H9 (cell line): ENCODE data around the gene RNGTT. TPM values are rescaled to one million over a fixed set of nuclear protein-coding genes. Genes with fewer than 3 reads are reported as not detected.

Source experiments
- DNase-seq: peaks from one replicate; pipeline ENCODE4 v3.0.0-alpha.2; 2017
- H2AFZ ChIP-seq: one replicate; pipeline ENCODE4 v1.6.1; 2013; ENCODE audit warnings: mild to moderate bottlenecking, low read length, control low read depth, moderate library complexity
- H2AK5ac ChIP-seq: 2 replicates; pipeline ENCODE4 v1.6.1; 2013; ENCODE audit warnings: low read length, control low read depth, mixed read lengths; ENCODE audit not compliant: insufficient read length
- H2BK120ac ChIP-seq: one replicate; pipeline ENCODE4 v1.6.1; 2013; ENCODE audit warnings: low read depth, mild to moderate bottlenecking, low read length, control low read depth, inconsistent platforms; ENCODE audit not compliant: poor library complexity, severe bottlenecking
- H2BK12ac ChIP-seq: 2 replicates; pipeline ENCODE4 v1.6.1; 2013; ENCODE audit warnings: low read length, control low read depth, mixed read lengths, low read depth; ENCODE audit not compliant: insufficient read length
- H2BK15ac ChIP-seq: 2 replicates; pipeline ENCODE4 v1.6.1; 2013; ENCODE audit warnings: low read depth, low read length, control low read depth
- H2BK20ac ChIP-seq: one replicate; pipeline ENCODE4 v1.6.1; 2013; ENCODE audit warnings: low read depth, mild to moderate bottlenecking, low read length, control low read depth, inconsistent platforms; ENCODE audit not compliant: poor library complexity, severe bottlenecking
- H2BK5ac ChIP-seq: 2 replicates; pipeline ENCODE4 v1.6.1; 2013; ENCODE audit warnings: low read length, control low read depth, mixed read lengths; ENCODE audit not compliant: insufficient read length
- H3K14ac ChIP-seq: 2 replicates; pipeline ENCODE4 v1.6.1; 2013; ENCODE audit warnings: low read length, control low read depth; ENCODE audit not compliant: insufficient read depth
- H3K18ac ChIP-seq: 2 replicates; pipeline ENCODE4 v1.6.1; 2013; ENCODE audit warnings: low read depth, mild to moderate bottlenecking, mixed read lengths, low read length, control low read depth; ENCODE audit not compliant: insufficient read length
- H3K23ac ChIP-seq: 2 replicates; pipeline ENCODE4 v1.6.1; 2013; ENCODE audit warnings: low read length, control low read depth, mixed read lengths, low read depth; ENCODE audit not compliant: insufficient read length
- H3K23me2 ChIP-seq: 2 replicates; pipeline ENCODE4 v1.6.1; 2013; ENCODE audit warnings: low read depth, mild to moderate bottlenecking, mixed read lengths, low read length, control low read depth; ENCODE audit not compliant: insufficient read length, poor library complexity, severe bottlenecking
- H3K27ac ChIP-seq: 2 replicates; pipeline ENCODE4 v1.5.1; 2013; ENCODE audit warnings: low read length, control low read depth, mixed read lengths, low read depth; ENCODE audit not compliant: insufficient read length
- H3K27me3 ChIP-seq: 2 replicates; pipeline ENCODE4 v1.6.1; 2013; ENCODE audit warnings: low read length, control low read depth, inconsistent platforms; ENCODE audit not compliant: insufficient read depth
- H3K4ac ChIP-seq: 2 replicates; pipeline ENCODE4 v1.6.1; 2013; ENCODE audit warnings: low read depth, mild to moderate bottlenecking, control low read depth, inconsistent platforms, low read length, moderate library complexity
- H3K4me1 ChIP-seq: 2 replicates; pipeline ENCODE4 v1.6.1; 2013; ENCODE audit warnings: low read length, control low read depth, inconsistent platforms; ENCODE audit not compliant: insufficient read depth
- H3K4me2 ChIP-seq: 2 replicates; pipeline ENCODE4 v1.6.1; 2013; ENCODE audit warnings: low read length, control low read depth, mixed read lengths; ENCODE audit not compliant: insufficient read length, insufficient read depth
- H3K56ac ChIP-seq: 2 replicates; pipeline ENCODE4 v1.6.1; 2013; ENCODE audit warnings: low read depth, mild to moderate bottlenecking, mixed read lengths, low read length, control low read depth; ENCODE audit not compliant: insufficient read length
- H3K79me1 ChIP-seq: 2 replicates; pipeline ENCODE4 v1.6.1; 2013; ENCODE audit warnings: low read depth, mild to moderate bottlenecking, moderate library complexity, low read length, control low read depth, inconsistent platforms; ENCODE audit not compliant: insufficient read depth, poor library complexity, severe bottlenecking
- H3K79me2 ChIP-seq: 2 replicates; pipeline ENCODE4 v1.6.1; 2013; ENCODE audit warnings: low read length, control low read depth, inconsistent platforms; ENCODE audit not compliant: insufficient read depth
- H3K9ac ChIP-seq: 2 replicates; pipeline ENCODE4 v1.6.1; 2013; ENCODE audit warnings: low read length, control low read depth, mixed read lengths; ENCODE audit not compliant: insufficient read length; ENCODE audit errors: extremely low read depth
- H3K9me3 ChIP-seq: one replicate; pipeline ENCODE4 v1.6.1; 2013; ENCODE audit warnings: low read depth, low read length, inconsistent platforms; ENCODE audit not compliant: control insufficient read depth
- H3T11ph ChIP-seq: one replicate; pipeline ENCODE4 v1.6.1; 2013; ENCODE audit warnings: mild to moderate bottlenecking, low read length, control low read depth, inconsistent platforms
- H4K20me1 ChIP-seq: one replicate; pipeline ENCODE4 v1.6.1; 2013; ENCODE audit not compliant: control insufficient read depth, insufficient read length, insufficient read depth
- H4K5ac ChIP-seq: 2 replicates; pipeline ENCODE4 v1.6.1; 2013; ENCODE audit warnings: low read depth, mild to moderate bottlenecking, mixed read lengths, low read length, control low read depth; ENCODE audit not compliant: insufficient read length
- H4K8ac ChIP-seq: replicated peaks from 2 replicates; pipeline ENCODE4 v1.6.1; 2013; ENCODE audit warnings: low read length, control low read depth, mixed read lengths, low read depth; ENCODE audit not compliant: insufficient read length
- H4K91ac ChIP-seq: 2 replicates; pipeline ENCODE4 v1.6.1; 2013; ENCODE audit warnings: low read depth, mild to moderate bottlenecking, moderate library complexity, mixed read lengths, low read length, control low read depth; ENCODE audit not compliant: insufficient read length
- H3K27ac Mint-ChIP-seq, 3 experiments: 2 replicates in 2 of 3; 3 replicates in 1 of 3; pipeline ENCODE4 v1.8.0; 2020 to 2021; ENCODE audit warnings: mixed read lengths in 3 of 3, mild to moderate bottlenecking in 1 of 3, moderate library complexity in 1 of 3
- H3K27me3 Mint-ChIP-seq: 2 replicates; pipeline ENCODE4 v1.8.0; 2021; ENCODE audit warnings: low read depth, mild to moderate bottlenecking, moderate library complexity, mixed read lengths
- H3K36me3 Mint-ChIP-seq, 3 experiments: 2 replicates in 2 of 3; 3 replicates in 1 of 3; pipeline ENCODE4 v1.8.0; 2020 to 2021; ENCODE audit warnings: low read depth in 3 of 3, mixed read lengths in 3 of 3; ENCODE audit not compliant: insufficient read depth in 1 of 3
- H3K4me1 Mint-ChIP-seq, 2 experiments: 2 replicates each; pipeline ENCODE4 v1.8.0; 2020; ENCODE audit warnings: mixed read lengths in 2 of 2
- H3K4me3 Mint-ChIP-seq, 2 experiments: 2 replicates in 1 of 2; 3 replicates in 1 of 2; pipeline ENCODE4 v1.8.0; 2020 to 2021; ENCODE audit warnings: mild to moderate bottlenecking in 2 of 2, mixed read lengths in 2 of 2, moderate library complexity in 1 of 2
- H3K9me3 Mint-ChIP-seq, 2 experiments: 2 replicates in 1 of 2; 3 replicates in 1 of 2; pipeline ENCODE4 v1.8.0; 2020; ENCODE audit warnings: mild to moderate bottlenecking in 2 of 2, mixed read lengths in 2 of 2, moderate library complexity in 1 of 2
- WGBS: extraction: QIAGEN DNeasy Blood & Tissue Kit; methylation state at CpG from one replicate; pipeline ENCODE4 v1.1.7; 2013; ENCODE audit warnings: missing lambda C conversion rate, low lambda C conversion rate, mixed read lengths; ENCODE audit not compliant: insufficient read length; ENCODE audit errors: extremely low coverage; 5-methylcytosine and 5-hydroxymethylcytosine counted together
- total RNA-seq: library from RNA; stranded (reverse); gene quantifications from 2 replicates; pipeline ENCODE4 v1.2.1, GENCODE V29; 2021
- TF ChIP-seq, protein P1 (sequence below): fragments of 200-600 bp; sonication (generic); conservative IDR thresholded peaks from 3 replicates; pipeline ENCODE4 v1.8.0; 2021; ENCODE audit warnings: antibody characterized with exemption, mild to moderate bottlenecking

RNGTT gene
- total RNA-seq, 1 experiment from 2014 or later = 20.5 TPM

DNA sequence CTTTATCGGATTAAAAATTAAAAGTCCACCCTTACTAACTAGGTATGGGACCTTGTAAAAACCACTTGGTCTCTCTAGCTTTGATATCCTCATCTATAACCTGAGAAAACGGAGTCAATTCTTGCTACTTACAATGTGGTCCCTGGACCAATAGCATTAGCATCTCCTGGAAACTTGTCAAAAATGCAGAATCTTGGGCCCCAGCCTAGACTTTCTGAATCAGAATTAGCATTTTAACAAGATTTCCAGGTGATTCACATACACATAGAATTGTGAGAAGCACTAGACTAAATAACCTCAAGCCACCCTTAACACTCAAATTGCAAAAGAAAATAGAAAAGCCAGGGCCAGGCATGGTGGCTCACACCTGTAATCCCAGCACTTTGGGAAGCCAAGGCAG, 96.6 kb downstream of the RNGTT start:
- H3K79me2 ChIP-seq = no peaks in the 10 kb centered on the region; the same call in 1 of the 2 replicates
- no peaks in the 10 kb centered on the region for H3K4me1 ChIP-seq
- no peak overlapping the region for H2BK12ac ChIP-seq
- no peak overlapping the region for H3K4me2 ChIP-seq
- no CpG with 5 or more reads among the region's 2 CpGs for WGBS
- no peak overlapping the region for H2BK15ac ChIP-seq
- H4K5ac ChIP-seq = no peak overlapping the region
- no peak overlapping the region for H3K4ac ChIP-seq
- peaks cover 0 to 5% (median 0%) of the 10 kb centered on the region in 3 experiments; a peak in 1 of 7 replicates for H3K36me3 Mint-ChIP-seq
- H3K23ac ChIP-seq = no peak overlapping the region
- H4K20me1 ChIP-seq = no peaks in the 10 kb centered on the region
- H3K9me3 Mint-ChIP-seq = no peaks in the 10 kb centered on the region
- H3T11ph ChIP-seq = no peak overlapping the region
- H2BK20ac ChIP-seq = no peak overlapping the region
- H3K4me3 Mint-ChIP-seq = no peak overlapping the region
- H4K8ac ChIP-seq = no peak overlapping the region
- H4K91ac ChIP-seq = no peak overlapping the region
- no peak overlapping the region for H2BK120ac ChIP-seq
- H2AK5ac ChIP-seq = no peak overlapping the region
- no peak overlapping the region for H3K14ac ChIP-seq
- no peak overlapping the region for H3K18ac ChIP-seq
- H3K4me1 Mint-ChIP-seq = no peaks in the 10 kb centered on the region
- H3K56ac ChIP-seq = no peak overlapping the region
- H3K27me3 Mint-ChIP-seq = no peaks in the 10 kb centered on the region
- H2BK5ac ChIP-seq = no peak overlapping the region
- no peak overlapping the region for H3K27ac ChIP-seq
- no peaks in the 10 kb centered on the region for H3K23me2 ChIP-seq
- H3K9me3 ChIP-seq = no peaks in the 10 kb centered on the region
- H3K9ac ChIP-seq = no peak overlapping the region
- TF ChIP-seq, protein P1, sequence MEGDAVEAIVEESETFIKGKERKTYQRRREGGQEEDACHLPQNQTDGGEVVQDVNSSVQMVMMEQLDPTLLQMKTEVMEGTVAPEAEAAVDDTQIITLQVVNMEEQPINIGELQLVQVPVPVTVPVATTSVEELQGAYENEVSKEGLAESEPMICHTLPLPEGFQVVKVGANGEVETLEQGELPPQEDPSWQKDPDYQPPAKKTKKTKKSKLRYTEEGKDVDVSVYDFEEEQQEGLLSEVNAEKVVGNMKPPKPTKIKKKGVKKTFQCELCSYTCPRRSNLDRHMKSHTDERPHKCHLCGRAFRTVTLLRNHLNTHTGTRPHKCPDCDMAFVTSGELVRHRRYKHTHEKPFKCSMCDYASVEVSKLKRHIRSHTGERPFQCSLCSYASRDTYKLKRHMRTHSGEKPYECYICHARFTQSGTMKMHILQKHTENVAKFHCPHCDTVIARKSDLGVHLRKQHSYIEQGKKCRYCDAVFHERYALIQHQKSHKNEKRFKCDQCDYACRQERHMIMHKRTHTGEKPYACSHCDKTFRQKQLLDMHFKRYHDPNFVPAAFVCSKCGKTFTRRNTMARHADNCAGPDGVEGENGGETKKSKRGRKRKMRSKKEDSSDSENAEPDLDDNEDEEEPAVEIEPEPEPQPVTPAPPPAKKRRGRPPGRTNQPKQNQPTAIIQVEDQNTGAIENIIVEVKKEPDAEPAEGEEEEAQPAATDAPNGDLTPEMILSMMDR = no peak
- DNase-seq = no peak
- no peak overlapping the region for H3K27ac Mint-ChIP-seq
- H3K79me1 ChIP-seq = no peaks in the 10 kb centered on the region
- no peaks in the 10 kb centered on the region for H3K27me3 ChIP-seq
- no peak overlapping the region for H2AFZ ChIP-seq
